Glutamatergic neuron (in vitro differentiated cells): ENCODE results near the gene LGALS4. TPM values are rescaled to one million over a fixed set of nuclear protein-coding genes. Genes with fewer than 3 reads are reported as not detected.
"Not testable (repeated sequence)": the region's sequence is repeated elsewhere in the genome, so short reads cannot be mapped to it uniquely, and the experiment has no call there.

ENCODE experiments used
- DNase-seq: peaks from one replicate; pipeline ENCODE4 v3.0.0; 2022
- H3K27ac Mint-ChIP-seq: one replicate; pipeline ENCODE4 v1.8.0; 2020; ENCODE audit warnings: mild to moderate bottlenecking, mixed read lengths, inconsistent platforms; ENCODE audit not compliant: unreplicated experiment
- H3K27me3 Mint-ChIP-seq: one replicate; pipeline ENCODE4 v1.8.0; 2020; ENCODE audit warnings: mild to moderate bottlenecking, moderate library complexity, mixed read lengths, inconsistent platforms; ENCODE audit not compliant: unreplicated experiment
- H3K36me3 Mint-ChIP-seq: one replicate; pipeline ENCODE4 v1.8.0; 2020; ENCODE audit warnings: mild to moderate bottlenecking, mixed read lengths, inconsistent platforms; ENCODE audit not compliant: unreplicated experiment
- H3K4me1 Mint-ChIP-seq: one replicate; pipeline ENCODE4 v1.8.0; 2020; ENCODE audit warnings: mild to moderate bottlenecking, low read depth, mixed read lengths, inconsistent platforms; ENCODE audit not compliant: unreplicated experiment
- H3K4me3 Mint-ChIP-seq: one replicate; pipeline ENCODE4 v1.8.0; 2020; ENCODE audit warnings: mild to moderate bottlenecking, mixed read lengths, inconsistent platforms; ENCODE audit not compliant: unreplicated experiment
- H3K9me3 Mint-ChIP-seq: one replicate; pipeline ENCODE4 v1.8.0; 2020; ENCODE audit warnings: mild to moderate bottlenecking, moderate library complexity, mixed read lengths, inconsistent platforms; ENCODE audit not compliant: unreplicated experiment
- CTCF ChIP-seq: fragments of 200-600 bp; sonication (generic); IDR thresholded peaks from one replicate; pipeline ENCODE4 v1.5.0; 2021; ENCODE audit not compliant: partially characterized antibody, unreplicated experiment
- total RNA-seq: library from RNA; stranded (reverse); fragmentation: NEBNext Ultra II Directional; extraction: Animal tissue kit (Norgen Biotek cat#: 25700); gene quantifications from one replicate; pipeline ENCODE4 v1.2.1, GENCODE V29; 2021; ENCODE audit not compliant: unreplicated experiment

The LGALS4 gene
- total RNA-seq, 1 donor from 2014 or later = not detected

DNA sequence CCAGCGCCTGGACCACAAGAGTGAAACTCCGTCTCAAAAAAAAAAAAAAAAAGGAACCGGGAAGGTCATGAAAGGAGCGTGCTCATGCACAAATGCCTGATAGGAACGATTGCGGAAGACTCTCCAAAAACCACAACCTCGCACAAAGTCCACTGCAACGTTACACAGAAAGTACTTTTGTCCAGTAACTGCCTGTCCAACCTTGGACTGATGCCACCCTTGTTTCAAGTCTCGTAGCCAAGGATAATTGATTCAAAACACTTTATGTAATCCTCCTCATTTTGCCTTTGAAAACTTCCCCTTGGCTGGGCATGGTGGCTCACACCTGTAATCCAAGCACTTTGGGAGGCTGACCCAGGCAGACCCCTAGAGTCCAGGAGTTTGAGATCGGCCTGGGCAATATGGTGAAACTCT, 53.1 kb downstream of the LGALS4 start:
- DNase-seq = no peak
- peaks cover 3% of the 10 kb centered on the region for H3K36me3 Mint-ChIP-seq
- H3K27ac Mint-ChIP-seq = no peak overlapping the region
- no peak overlapping the region for H3K4me3 Mint-ChIP-seq
- no peak for TF ChIP-seq CTCF
- no peaks in the 10 kb centered on the region for H3K27me3 Mint-ChIP-seq
- no peaks in the 10 kb centered on the region for H3K4me1 Mint-ChIP-seq
- no peaks in the 10 kb centered on the region for H3K9me3 Mint-ChIP-seq

DNA sequence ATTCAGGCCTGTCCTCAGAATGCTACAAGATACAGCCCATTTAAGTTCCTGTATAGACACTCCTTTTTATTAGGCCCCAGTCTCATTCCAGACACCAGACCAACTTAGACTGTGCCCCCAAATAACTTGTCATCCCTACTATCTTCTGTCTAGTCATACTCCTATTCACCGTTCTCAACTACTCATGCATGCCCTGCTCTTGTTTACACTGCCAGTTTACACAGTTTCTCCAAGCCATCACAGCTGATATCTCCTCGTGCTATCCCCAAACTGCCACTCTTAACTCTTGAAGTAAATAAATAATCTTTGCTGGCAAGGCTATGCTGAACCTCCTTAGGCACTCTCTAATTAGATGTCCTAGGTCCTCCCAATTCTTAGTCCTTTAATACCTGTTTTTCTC, 58.5 kb downstream of the LGALS4 start:
- H3K4me3 Mint-ChIP-seq, DNase-seq, H3K4me1 Mint-ChIP-seq, H3K27me3 Mint-ChIP-seq, H3K36me3 Mint-ChIP-seq, H3K27ac Mint-ChIP-seq, H3K9me3 Mint-ChIP-seq: not testable (repeated sequence)

DNA sequence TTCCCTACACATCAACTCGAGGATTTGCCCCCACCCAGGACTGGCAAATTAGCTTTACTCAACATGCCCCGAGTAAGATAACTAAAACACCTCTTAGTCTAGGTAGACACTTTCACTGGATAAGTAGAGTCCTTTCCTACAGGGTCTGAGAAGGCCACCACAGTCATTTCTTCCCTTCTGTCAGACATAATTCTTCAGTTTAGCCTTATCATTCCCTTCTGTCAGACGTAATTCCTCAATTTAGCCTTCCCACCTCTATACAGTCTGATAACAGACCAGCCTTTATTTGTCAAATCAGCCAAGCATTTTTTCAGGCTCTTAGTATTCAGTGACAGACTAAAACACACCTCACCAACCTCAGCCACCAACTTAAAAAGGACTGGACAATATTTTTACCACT, 59.0 kb downstream of the LGALS4 start:
- H3K27me3 Mint-ChIP-seq, H3K9me3 Mint-ChIP-seq, H3K4me3 Mint-ChIP-seq: not testable (repeated sequence)

More for the DNA sequence above, 59.0 kb downstream of the LGALS4 start:
- not testable (repeated sequence) for H3K36me3 Mint-ChIP-seq, H3K27ac Mint-ChIP-seq, H3K4me1 Mint-ChIP-seq, DNase-seq

Other genes with a start within 250 kb of the LGALS4 start
- 6.3 TPM for gene MAP4K1, start 195.0 kb downstream of the LGALS4 start, total RNA-seq
- gene EIF3K, start 193.8 kb downstream of the LGALS4 start, total RNA-seq = 247 TPM
- 975 TPM for gene ACTN4, start 165.3 kb downstream of the LGALS4 start, total RNA-seq
- 4.8 TPM for gene CAPN12, start 68.5 kb downstream of the LGALS4 start, total RNA-seq
- gene LGALS7, start 39.4 kb downstream of the LGALS4 start, total RNA-seq = not detected
- gene LGALS7B, start 23.7 kb downstream of the LGALS4 start, total RNA-seq = not detected
- 77.8 TPM for gene ECH1, start 18.8 kb upstream of the LGALS4 start, total RNA-seq
- gene HNRNPL, start 37.0 kb upstream of the LGALS4 start, total RNA-seq = 371 TPM
- 2.7 TPM for gene RINL, start 65.3 kb upstream of the LGALS4 start, total RNA-seq
- gene SIRT2, start 86.7 kb upstream of the LGALS4 start, total RNA-seq = 91.3 TPM
- 12.8 TPM for gene NFKBIB, start 87.0 kb upstream of the LGALS4 start, total RNA-seq
- gene CCER2, start 99.2 kb upstream of the LGALS4 start, total RNA-seq = 51.1 TPM
- 49.2 TPM for gene SARS2, start 117.8 kb upstream of the LGALS4 start, total RNA-seq
- 30.4 TPM for gene MRPS12, start 118.0 kb upstream of the LGALS4 start, total RNA-seq
- gene FBXO17, start 162.8 kb upstream of the LGALS4 start, total RNA-seq = 5.5 TPM
- gene FBXO27, start 219.6 kb upstream of the LGALS4 start, total RNA-seq = 2.2 TPM